PC-3 (cell line): ENCODE measurements around the gene S100A4. TPM values are rescaled to one million over a fixed set of nuclear protein-coding genes. Genes with fewer than 3 reads are reported as not detected.
A peak's percentile ranks its signal among the peaks of the same experiment; 100 is the strongest.

Source experiments
- ATAC-seq: fragments of 200-7000 bp; cut with Tn5 transposase; 2 replicates; pipeline ENCODE4 v1.9.1; 2020; ENCODE audit warnings: mild to moderate bottlenecking, moderate library complexity
- BruUV-seq: library from RNA; stranded (reverse); fragments of 400-500 nt; replicated peaks from 2 replicates; lab custom pipeline; 2021; lab: Mats Ljungman, UMichigan
- CTCF ChIA-PET: fragments of 300-600 bp; sonication (Branson Sonifier 250); formaldehyde crosslinking; loops from one replicate; lab custom pipeline; 2022; ENCODE audit warnings: antibody characterized with exemption; lab: Charles Lee
- POLR2A ChIA-PET: fragments of 300-600 bp; sonication (Branson Sonifier 250); formaldehyde crosslinking; loops from one replicate; lab custom pipeline; 2022; ENCODE audit warnings: antibody characterized with exemption; ENCODE audit not compliant: unreplicated experiment; lab: Charles Lee
- DNase-seq: peaks from one replicate; pipeline ENCODE4 v3.0.0-alpha.2; 2015
- H2AFZ ChIP-seq: fragments of 300-600 bp; sonication (generic); 2 replicates; pipeline ENCODE4 v1.6.0; 2016; ENCODE audit warnings: antibody characterized with exemption, low read length
- H3F3A ChIP-seq: fragments of 300-600 bp; sonication (generic); one replicate; pipeline ENCODE4 v1.6.0; 2017; ENCODE audit warnings: antibody characterized with exemption, low read length, control low read depth, mild to moderate bottlenecking; ENCODE audit not compliant: unreplicated experiment
- H3K27ac ChIP-seq: fragments of 300-600 bp; sonication (generic); 2 replicates; pipeline ENCODE4 v1.5.1; 2016; ENCODE audit warnings: mild to moderate bottlenecking, low read length
- H3K27me3 ChIP-seq: fragments of 300-600 bp; sonication (generic); 2 replicates; pipeline ENCODE4 v1.6.1; 2016; ENCODE audit warnings: low read length, mixed read lengths
- H3K36me3 ChIP-seq: fragments of 300-600 bp; sonication (generic); 2 replicates; pipeline ENCODE4 v1.6.1; 2016; ENCODE audit warnings: low read depth, mixed run types, low read length, mixed read lengths
- H3K4me1 ChIP-seq: fragments of 300-600 bp; sonication (generic); 2 replicates; pipeline ENCODE4 v1.5.1; 2016; ENCODE audit warnings: low read length; ENCODE audit not compliant: insufficient read depth
- H3K4me2 ChIP-seq: fragments of 300-600 bp; sonication (generic); 2 replicates; pipeline ENCODE4 v1.6.0; 2016; ENCODE audit warnings: low read length
- H3K4me3 ChIP-seq: fragments of 300-600 bp; sonication (generic); 2 replicates; pipeline ENCODE4 v1.5.1; 2016; ENCODE audit warnings: mild to moderate bottlenecking, low read length, mixed read lengths
- H3K79me2 ChIP-seq: fragments of 300-600 bp; sonication (generic); 2 replicates; pipeline ENCODE4 v1.6.1; 2017; ENCODE audit warnings: low read length, mixed read lengths
- H3K9ac ChIP-seq: fragments of 300-600 bp; sonication (generic); 2 replicates; pipeline ENCODE4 v1.6.0; 2016; ENCODE audit warnings: mild to moderate bottlenecking, low read length
- H3K9me2 ChIP-seq: fragments of 300-600 bp; sonication (generic); replicated peaks from 2 replicates; pipeline ENCODE4 v1.6.1; 2016; ENCODE audit warnings: mixed run types, low read length, mixed read lengths
- H3K9me3 ChIP-seq: fragments of 300-600 bp; sonication (generic); 2 replicates; pipeline ENCODE4 v1.6.1; 2016; ENCODE audit warnings: low read length, mixed read lengths
- H4K20me1 ChIP-seq: fragments of 300-600 bp; sonication (generic); 2 replicates; pipeline ENCODE4 v1.6.1; 2016; ENCODE audit warnings: low read length, mixed read lengths
- CTCF ChIP-seq: fragments of 300-600 bp; sonication (generic); conservative IDR thresholded peaks from 2 replicates; pipeline ENCODE4 v1.5.1; 2017; ENCODE audit warnings: antibody characterized with exemption, low read depth, mild to moderate bottlenecking, low read length
- EZH2 ChIP-seq: fragments of 300-600 bp; sonication (generic); IDR thresholded peaks from one replicate; pipeline ENCODE4 v1.6.1; 2017; ENCODE audit warnings: antibody characterized with exemption, mild to moderate bottlenecking, low read length; ENCODE audit not compliant: unreplicated experiment
- EZH2phosphoT487 ChIP-seq: fragments of 300-600 bp; sonication (generic); IDR thresholded peaks from 2 replicates; pipeline ENCODE4 v1.6.1; 2018; ENCODE audit warnings: mild to moderate bottlenecking, antibody characterized with exemption, low read length, borderline replicate concordance
- intact Hi-C: fragments of 100-400 bp; cut with micrococcal nuclease; formaldehyde crosslinking; loops from 2 replicates; pipeline ENCODE4 v1.9.0; 2023
- total RNA-seq: library from RNA; depleted of rRNA; stranded (reverse); fragments of >200 nt; gene quantifications from 2 replicates; pipeline ENCODE4 v1.2.3, GENCODE V29; 2014

S100A4 gene
- total RNA-seq, 1 experiment from 2014 or later, result 55.8 TPM

GRCh38 chr1:153572569-153573015 is 27.0 kb upstream of the S100A4 start:
- POLR2A ChIA-PET, result interaction anchor here (0.5 to 1.3 kb wide), 6 partner anchors 37 to 96 kb away, joined by 3 to 8 read pairs (median 4); partner anchors contain the start of genes CHTOP, S100A13, S100A14 and S100A16
- Histone ChIP-seq H3F3A (no peaks in the 10 kb centered on the region), H4K20me1 (no peaks in the 10 kb centered on the region), H3K4me1 (peaks cover 39% of the 10 kb centered on the region), H3K9me3 (no peaks in the 10 kb centered on the region), H3K9ac (peak overlapping the region; percentile 26), H3K27me3 (no peaks in the 10 kb centered on the region), H3K27ac (peak overlapping the region; percentile 76), H3K4me2 (peak overlapping the region; percentile 48), H3K4me3 (0 out of 2 replicates have a peak overlapping the region, but pooled peaks have one; percentile 0), H3K9me2 (no peaks in the 10 kb centered on the region), H2AFZ (peak overlapping the region; percentile 8), H3K36me3 (no peaks in the 10 kb centered on the region), H3K79me2 (no peaks in the 10 kb centered on the region)
- TF ChIP-seq EZH2phosphoT487 (no peak), EZH2 (no peak), CTCF (peak; percentile 98)
- CTCF ChIA-PET, result interaction anchor here (0.6 to 2.0 kb wide), 14 partner anchors 26 to 204 kb away, joined by 3 to 25 read pairs (median 6); partner anchors contain the start of genes CHTOP, S100A13, S100A14 and S100A16
- DNase-seq (peak; percentile 94), ATAC-seq (peak; percentile 67)
- BruUV-seq, result no TSS peak
- intact Hi-C loops, result loop anchor here (1.0 to 2.0 kb wide), 4 partner anchors 36 to 176 kb away; no protein-coding TSS in a partner anchor

- H3K9me2 ChIP-seq, result no peaks in the 10 kb centered on the region
- TF ChIP-seq EZH2phosphoT487 (no peak), EZH2 (no peak), CTCF (no peak)
- H3K27ac ChIP-seq, result peak overlapping the region; percentile 76
- POLR2A ChIA-PET, result interaction anchor here (0.5 to 0.9 kb wide), 4 partner anchors 41 to 97 kb away, joined by 3 to 4 read pairs (median 3); partner anchors contain the start of genes S100A14 and S100A16
- peak overlapping the region; percentile 48; the same call in 1 of the 2 replicates for H3K4me2 ChIP-seq
- H3K4me1 ChIP-seq, result peaks cover 47% of the 10 kb centered on the region
- peaks cover 5% of the 10 kb centered on the region for H3F3A ChIP-seq
- no peak overlapping the region for H2AFZ ChIP-seq
- H4K20me1 ChIP-seq, result no peaks in the 10 kb centered on the region
- H3K9ac ChIP-seq, result peak overlapping the region; percentile 26
- no peaks in the 10 kb centered on the region for H3K27me3 ChIP-seq
- intact Hi-C loops, result loop anchor here (1.0 to 2.0 kb wide), 4 partner anchors 37 to 177 kb away; no protein-coding TSS in a partner anchor
- no peak overlapping the region for H3K4me3 ChIP-seq
- no TSS peak for BruUV-seq
- ATAC-seq (no peak), DNase-seq (no peak)
- H3K9me3 ChIP-seq, result no peaks in the 10 kb centered on the region
- peaks cover 4% of the 10 kb centered on the region; the same call in 1 of the 2 replicates for H3K79me2 ChIP-seq
- no peaks in the 10 kb centered on the region for H3K36me3 ChIP-seq
- CTCF ChIA-PET, result interaction anchor here (0.6 to 2.0 kb wide), 13 partner anchors 26 to 72 kb away, joined by 3 to 25 read pairs (median 6); partner anchors contain the start of genes CHTOP, S100A13, S100A14 and S100A16
These were observed 26.1 kb upstream of the S100A4 start for GRCh38 chr1:153571706-153572105.

GRCh38 chr1:153570874-153571273 is 25.3 kb upstream of the S100A4 start:
- H3K27ac ChIP-seq, result no peak overlapping the region
- H3K4me2 ChIP-seq, result no peak overlapping the region
- intact Hi-C loops, result no loop called here
- H3K9me3 ChIP-seq, result no peaks in the 10 kb centered on the region
- no peak for ATAC-seq
- H3F3A ChIP-seq, result peaks cover 7% of the 10 kb centered on the region
- ChIA-PET POLR2A (interaction anchor here (0.6 kb wide), 1 partner anchor 75 kb away, joined by 5 read pairs; no protein-coding TSS in a partner anchor), CTCF (interaction anchor here (0.6 kb wide), 2 partner anchors 73 to 1080 kb away, joined by 3 to 6 read pairs; no protein-coding TSS in a partner anchor)
- BruUV-seq, result no TSS peak
- H3K79me2 ChIP-seq, result peaks cover 4% of the 10 kb centered on the region; the same call in 1 of the 2 replicates
- TF ChIP-seq EZH2, result no peak
- TF ChIP-seq CTCF, result no peak
- no peak for TF ChIP-seq EZH2phosphoT487
- no peaks in the 10 kb centered on the region for H3K36me3 ChIP-seq
- no peak overlapping the region for H3K4me3 ChIP-seq
- no peak overlapping the region for H2AFZ ChIP-seq
- peaks cover 51% of the 10 kb centered on the region for H3K4me1 ChIP-seq
- H4K20me1 ChIP-seq, result no peaks in the 10 kb centered on the region
- no peak for DNase-seq
- H3K9me2 ChIP-seq, result no peaks in the 10 kb centered on the region
- no peak overlapping the region for H3K9ac ChIP-seq
- H3K27me3 ChIP-seq, result no peaks in the 10 kb centered on the region
